SK-N-SH (cell line): ENCODE measurements around the gene FGFRL1. TPM values are rescaled to one million over a fixed set of nuclear protein-coding genes. Genes with fewer than 3 reads are reported as not detected.

Experiments used
- CTCF ChIA-PET: fragments of 300-600, 350-600 bp; formaldehyde crosslinking; extraction: SDS; loops from one replicate; lab custom pipeline; 2021; lab: Yijun Ruan, JAX
- POLR2A ChIA-PET: fragments of 350-600 bp; sonication (Branson Sonifier 250); formaldehyde crosslinking; extraction: SDS; loops from one replicate; lab custom pipeline; 2020; ENCODE audit warnings: antibody characterized with exemption, inconsistent platforms; lab: Yijun Ruan, JAX
- DNase-seq: peaks from one replicate; pipeline ENCODE4 v3.0.0; 2012
- H2AFZ ChIP-seq: fragments of 200-600 bp; sonication (generic); 2 replicates; pipeline ENCODE4 v1.8.1; 2016; ENCODE audit warnings: antibody characterized with exemption, mild to moderate bottlenecking, low read depth
- H3F3A ChIP-seq: fragments of 200-600 bp; sonication (generic); replicated peaks from 2 replicates; pipeline ENCODE3; 2016; ENCODE audit warnings: antibody characterized with exemption, mild to moderate bottlenecking; ENCODE audit not compliant: insufficient read depth
- H3K27ac ChIP-seq, 2 experiments: fragments of 200-500 bp in 1 of 2; fragments of 200-600 bp in 1 of 2; sonication (Bioruptor generic) in 1 of 2; sonication (generic), shearing (Covaris generic) in 1 of 2; 2 replicates each; pipeline versions ENCODE4 v1.5.1 to v1.6.1; 2014 to 2016; ENCODE audit warnings: low read depth in 2 of 2, inconsistent platforms in 1 of 2, low read length in 1 of 2, mild to moderate bottlenecking in 1 of 2, mixed read lengths in 1 of 2
- H3K27me3 ChIP-seq: fragments of 200-600 bp; sonication (generic), shearing (Covaris generic); 2 replicates; pipeline ENCODE4 v1.6.1; 2016; ENCODE audit warnings: mixed run types; ENCODE audit not compliant: insufficient read depth
- H3K36me3 ChIP-seq, 2 experiments: fragments of 200-500 bp in 1 of 2; fragments of 200-600 bp in 1 of 2; sonication (Bioruptor generic) in 1 of 2; sonication (generic) in 1 of 2; replicated peaks in 1 of 2; 2 replicates each; pipeline versions ENCODE3 to v1.5.1; 2014 to 2016; ENCODE audit warnings: low read length in 1 of 2, mild to moderate bottlenecking in 1 of 2; ENCODE audit not compliant: insufficient read depth in 2 of 2, control insufficient read depth in 1 of 2
- H3K4me1 ChIP-seq, 2 experiments: fragments of 200-500 bp in 1 of 2; fragments of 200-600 bp in 1 of 2; sonication (Bioruptor generic) in 1 of 2; sonication (generic), shearing (Covaris generic) in 1 of 2; 2 replicates each; pipeline versions ENCODE4 v1.5.1 to v1.6.1; 2014 to 2016; ENCODE audit warnings: low read depth in 1 of 2, low read length in 1 of 2, mixed run types in 1 of 2; ENCODE audit not compliant: insufficient read depth in 2 of 2, control insufficient read depth in 1 of 2
- H3K4me2 ChIP-seq: fragments of 200-600 bp; sonication (generic), shearing (Covaris generic); 2 replicates; pipeline ENCODE4 v1.6.1; 2017; ENCODE audit warnings: mixed run types
- H3K4me3 ChIP-seq, 2 experiments: fragments of 200-500 bp in 1 of 2; fragments of 200-600 bp in 1 of 2; sonication (Bioruptor generic) in 1 of 2; sonication (generic), shearing (Covaris generic) in 1 of 2; 2 replicates each; pipeline versions ENCODE4 v1.5.1 to v1.8.1; 2014 to 2016; ENCODE audit warnings: low read depth in 2 of 2, inconsistent platforms in 1 of 2, low read length in 1 of 2, mild to moderate bottlenecking in 1 of 2, mixed read lengths in 1 of 2, moderate library complexity in 1 of 2
- H3K79me2 ChIP-seq: fragments of 200-600 bp; sonication (generic); 2 replicates; pipeline ENCODE4 v1.8.1; 2017; ENCODE audit warnings: mild to moderate bottlenecking; ENCODE audit not compliant: insufficient read depth
- H3K9ac ChIP-seq: fragments of 200-600 bp; sonication (generic); 2 replicates; pipeline ENCODE4 v1.6.1; 2017; ENCODE audit warnings: mixed run types
- H3K9me2 ChIP-seq: fragments of 200-600 bp; sonication (generic); 2 replicates; pipeline ENCODE4 v1.6.1; 2017; ENCODE audit warnings: mixed run types
- H3K9me3 ChIP-seq: fragments of 200-600 bp; sonication (generic); 2 replicates; pipeline ENCODE4 v1.6.1; 2017; ENCODE audit warnings: mixed run types, mild to moderate bottlenecking, moderate library complexity
- H4K20me1 ChIP-seq: fragments of 200-600 bp; sonication (generic); 2 replicates; pipeline ENCODE4 v1.6.1; 2017; ENCODE audit warnings: mild to moderate bottlenecking, mixed run types; ENCODE audit not compliant: insufficient read depth
- CTCF ChIP-seq: fragments of 200-600 bp; sonication (generic); IDR thresholded peaks from 2 replicates; pipeline ENCODE4 v1.6.1; 2017; ENCODE audit warnings: antibody characterized with exemption, mild to moderate bottlenecking, moderate library complexity
- ELF1 ChIP-seq: IDR thresholded peaks from 2 replicates; pipeline ENCODE4 v1.4.0; 2012
- EP300 ChIP-seq, 2 experiments: IDR thresholded peaks; 2 replicates each; pipeline versions ENCODE4 v1.4.0 to v1.6.1; 2012; ENCODE audit warnings: borderline replicate concordance in 1 of 2, low read depth in 1 of 2, low read length in 1 of 2
- FOXM1 ChIP-seq: IDR thresholded peaks from 2 replicates; pipeline ENCODE4 v1.4.0; 2012; ENCODE audit warnings: low read depth, mild to moderate bottlenecking
- IRF3 ChIP-seq: fragments of 150-350 bp; IDR thresholded peaks from 2 replicates; pipeline ENCODE4 v1.6.1; 2016; ENCODE audit warnings: mild to moderate bottlenecking, low read depth, low read length
- JUND ChIP-seq: IDR thresholded peaks from 2 replicates; pipeline ENCODE4 v1.4.0; 2012
- MEF2A ChIP-seq: IDR thresholded peaks from 2 replicates; pipeline ENCODE4 v1.4.0; 2012; ENCODE audit warnings: low read depth, borderline replicate concordance
- MXI1 ChIP-seq: IDR thresholded peaks from 2 replicates; pipeline ENCODE4 v1.6.1; 2012; ENCODE audit warnings: mild to moderate bottlenecking, low read depth, low read length, improper control_type of control experiment
- NFIC ChIP-seq: IDR thresholded peaks from 2 replicates; pipeline ENCODE4 v1.4.0; 2012; ENCODE audit warnings: borderline replicate concordance
- POLR2AphosphoS5 ChIP-seq: IDR thresholded peaks from 2 replicates; pipeline ENCODE4 v1.6.1; 2012; ENCODE audit warnings: low read depth, low read length
- RCOR1 ChIP-seq: fragments of 150-350 bp; IDR thresholded peaks from 2 replicates; pipeline ENCODE4 v1.6.1; 2017; ENCODE audit warnings: antibody characterized with exemption, low read length
- RFX5 ChIP-seq: IDR thresholded peaks from 2 replicates; pipeline ENCODE4 v1.6.1; 2012; ENCODE audit warnings: mild to moderate bottlenecking, improper control_type of control experiment, low read length
- SMC3 ChIP-seq: IDR thresholded peaks from 2 replicates; pipeline ENCODE4 v1.6.1; 2012; ENCODE audit warnings: low read depth, low read length, improper control_type of control experiment
- TEAD4 ChIP-seq: IDR thresholded peaks from 2 replicates; pipeline ENCODE4 v1.4.0; 2012; ENCODE audit warnings: mild to moderate bottlenecking, borderline replicate concordance; ENCODE audit not compliant: insufficient read depth
- YY1 ChIP-seq: IDR thresholded peaks from 2 replicates; pipeline ENCODE4 v1.4.0; 2012; ENCODE audit warnings: low read depth, mild to moderate bottlenecking
- WGBS: methylation state at CpG from one replicate; pipeline ENCODE4 v1.1.6; 2017; ENCODE audit warnings: low lambda C conversion rate; 5-methylcytosine and 5-hydroxymethylcytosine counted together
- polyA plus RNA-seq, 3 experiments: library from polyadenylated mRNA; depleted of rRNA; stranded (reverse); fragments of >200 nt; gene quantifications; 2 replicates each; pipeline ENCODE4 v1.2.3, GENCODE V29; 2012
- TF ChIP-seq, protein P1 (sequence below): IDR thresholded peaks from 2 replicates; pipeline ENCODE4 v1.4.0; 2012; ENCODE audit warnings: low read depth, borderline replicate concordance
- TF ChIP-seq, protein P2 (sequence below): IDR thresholded peaks from 2 replicates; pipeline ENCODE4 v1.4.0; 2012; ENCODE audit warnings: low read depth, borderline replicate concordance

The FGFRL1 gene
- polyA plus RNA-seq, 1 of the 3 experiments (the other 2 are of a cell fraction), result 22.5 TPM

GRCh38 chr4:1051472-1051871, 40.0 kb downstream of the FGFRL1 start:
- no peak overlapping the region for H3K27ac ChIP-seq
- CTCF ChIA-PET, result interaction anchor here (1.0 kb wide), 2 partner anchors 12 to 18 kb away, joined by 3 read pairs; no protein-coding TSS in a partner anchor
- H3K9me2 ChIP-seq, result no peaks in the 10 kb centered on the region
- H3K4me1 ChIP-seq, result peaks cover 0 to 6% of the 10 kb centered on the region in 2 experiments; a peak in 2 of 4 replicates
- no peak for DNase-seq
- H3K79me2 ChIP-seq, result no peaks in the 10 kb centered on the region
- no peak overlapping the region for H3K4me2 ChIP-seq
- H3F3A ChIP-seq, result peaks cover 13% of the 10 kb centered on the region
- no peak overlapping the region for H3K4me3 ChIP-seq
- WGBS, result 49% methylated on average over 9 of the region's 9 CpGs
- H3K9me3 ChIP-seq, result no peaks in the 10 kb centered on the region
- no peak overlapping the region for H3K9ac ChIP-seq
- no peak for TF ChIP-seq SMC3
- TF ChIP-seq MEF2A, result no peak
- no peak for TF ChIP-seq TEAD4
- no peak for TF ChIP-seq RCOR1
- TF ChIP-seq, protein P1, sequence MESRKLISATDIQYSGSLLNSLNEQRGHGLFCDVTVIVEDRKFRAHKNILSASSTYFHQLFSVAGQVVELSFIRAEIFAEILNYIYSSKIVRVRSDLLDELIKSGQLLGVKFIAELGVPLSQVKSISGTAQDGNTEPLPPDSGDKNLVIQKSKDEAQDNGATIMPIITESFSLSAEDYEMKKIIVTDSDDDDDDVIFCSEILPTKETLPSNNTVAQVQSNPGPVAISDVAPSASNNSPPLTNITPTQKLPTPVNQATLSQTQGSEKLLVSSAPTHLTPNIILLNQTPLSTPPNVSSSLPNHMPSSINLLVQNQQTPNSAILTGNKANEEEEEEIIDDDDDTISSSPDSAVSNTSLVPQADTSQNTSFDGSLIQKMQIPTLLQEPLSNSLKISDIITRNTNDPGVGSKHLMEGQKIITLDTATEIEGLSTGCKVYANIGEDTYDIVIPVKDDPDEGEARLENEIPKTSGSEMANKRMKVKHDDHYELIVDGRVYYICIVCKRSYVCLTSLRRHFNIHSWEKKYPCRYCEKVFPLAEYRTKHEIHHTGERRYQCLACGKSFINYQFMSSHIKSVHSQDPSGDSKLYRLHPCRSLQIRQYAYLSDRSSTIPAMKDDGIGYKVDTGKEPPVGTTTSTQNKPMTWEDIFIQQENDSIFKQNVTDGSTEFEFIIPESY, result no peak
- no peak for TF ChIP-seq RFX5
- no peak for TF ChIP-seq YY1
- TF ChIP-seq, protein P2, sequence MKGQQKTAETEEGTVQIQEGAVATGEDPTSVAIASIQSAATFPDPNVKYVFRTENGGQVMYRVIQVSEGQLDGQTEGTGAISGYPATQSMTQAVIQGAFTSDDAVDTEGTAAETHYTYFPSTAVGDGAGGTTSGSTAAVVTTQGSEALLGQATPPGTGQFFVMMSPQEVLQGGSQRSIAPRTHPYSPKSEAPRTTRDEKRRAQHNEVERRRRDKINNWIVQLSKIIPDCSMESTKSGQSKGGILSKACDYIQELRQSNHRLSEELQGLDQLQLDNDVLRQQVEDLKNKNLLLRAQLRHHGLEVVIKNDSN, result no peak
- TF ChIP-seq JUND, result no peak
- no peaks in the 10 kb centered on the region for H4K20me1 ChIP-seq
- POLR2A ChIA-PET, result no interaction called here
- H3K27me3 ChIP-seq, result peaks cover 64% of the 10 kb centered on the region
- no peaks in the 10 kb centered on the region for H3K36me3 ChIP-seq
- no peak overlapping the region for H2AFZ ChIP-seq

DNA sequence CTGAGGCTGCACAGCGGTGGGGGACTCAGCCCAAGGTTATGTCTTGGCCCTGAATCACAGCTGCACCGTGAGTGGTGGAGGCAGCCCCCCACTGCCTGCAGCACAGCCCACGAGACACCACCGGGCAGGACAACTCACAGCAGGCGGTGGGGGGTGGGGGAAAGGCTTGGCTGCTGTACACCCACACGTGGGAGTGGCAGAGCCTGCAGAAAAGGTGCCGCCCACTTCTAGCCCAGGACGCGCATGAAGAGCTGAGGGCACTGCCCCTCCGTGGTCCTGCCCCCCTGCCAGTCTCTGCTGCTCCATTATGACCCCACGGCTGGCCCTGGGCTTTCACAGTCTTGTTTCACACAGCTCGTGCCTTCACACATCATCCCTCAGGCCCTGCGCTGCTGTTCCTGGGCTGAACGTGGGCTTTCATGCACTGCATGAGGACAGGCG, 40.8 kb downstream of the FGFRL1 start:
- no peak overlapping the region for H3K9ac ChIP-seq
- H3K9me3 ChIP-seq, result no peaks in the 10 kb centered on the region
- H3K36me3 ChIP-seq, result no peaks in the 10 kb centered on the region
- H3K27me3 ChIP-seq, result peaks cover 72% of the 10 kb centered on the region
- no peak overlapping the region for H3K27ac ChIP-seq
- POLR2A ChIA-PET, result no interaction called here
- H3K4me1 ChIP-seq, result no peaks in the 10 kb centered on the region; a peak in 2 of 4 replicates
- no peak overlapping the region for H2AFZ ChIP-seq
- 28% methylated on average over 11 of the region's 15 CpGs for WGBS
- peaks cover 6% of the 10 kb centered on the region for H3F3A ChIP-seq
- DNase-seq, result peak; percentile 22
- no peaks in the 10 kb centered on the region for H3K9me2 ChIP-seq
- H3K4me3 ChIP-seq, result no peak overlapping the region
- TF ChIP-seq MXI1 (no peak), IRF3 (no peak), JUND (no peak), RFX5 (no peak), EP300 (IDR thresholded peaks at IDR 0.05; ENCODE audit: borderline replicate concordance in 1 of 2, low read depth in 1 of 2, low read length in 1 of 2) (no peak), TEAD4 (no peak), MEF2A (no peak), POLR2AphosphoS5 (no peak), RCOR1 (no peak), FOXM1 (no peak), CTCF (no peak), NFIC (no peak), ELF1 (no peak)
- TF ChIP-seq, protein P1, result no peak
- H3K4me2 ChIP-seq, result no peak overlapping the region
- CTCF ChIA-PET, result no interaction called here
- no peaks in the 10 kb centered on the region for H4K20me1 ChIP-seq
- no peaks in the 10 kb centered on the region for H3K79me2 ChIP-seq
